SK-N-SH treated with all-trans-retinoic acid at 6 μM for 48 hours (cell line): Measurements from ENCODE around the gene P2RX3.
"Not testable (repeated sequence)": the region's sequence is repeated elsewhere in the genome, so short reads cannot be mapped to it uniquely, and the experiment has no call there.

Experiments
- ATAC-seq: fragments of 200-7000 bp; cut with Tn5 transposase; 3 replicates; pipeline ENCODE4 v1.9.1; 2020; ENCODE audit warnings: mild to moderate bottlenecking, moderate library complexity
- ARNTL ChIP-seq: fragments of 450-650 bp; formaldehyde crosslinking; IDR thresholded peaks from 2 replicates; pipeline ENCODE4 v1.5.0; 2020; ENCODE audit warnings: low read depth, mild to moderate bottlenecking, moderate library complexity, borderline replicate concordance
- BACH2 ChIP-seq: fragments of 250-450 bp; sonication (Bioruptor Pico); IDR thresholded peaks from 2 replicates; pipeline ENCODE4 v1.9.0; 2021; ENCODE audit warnings: mild to moderate bottlenecking, borderline replicate concordance
- CSDC2 ChIP-seq: fragments of 250-450 bp; sonication (Bioruptor Pico); IDR thresholded peaks from 2 replicates; pipeline ENCODE4 v1.5.0; 2020; ENCODE audit warnings: mild to moderate bottlenecking, moderate library complexity
- ESRRG ChIP-seq: fragments of 250-450 bp; sonication (Bioruptor Pico); IDR thresholded peaks from 2 replicates; pipeline ENCODE4 v1.6.1; 2021; ENCODE audit warnings: mild to moderate bottlenecking
- GLIS3 ChIP-seq: fragments of 250-450 bp; sonication (Bioruptor Pico); IDR thresholded peaks from 2 replicates; pipeline ENCODE4 v1.5.0; 2020; ENCODE audit warnings: mild to moderate bottlenecking, moderate library complexity
- ISL1 ChIP-seq: fragments of 250-450 bp; sonication (Bioruptor Pico); IDR thresholded peaks from 2 replicates; pipeline ENCODE4 v2.1.2; 2022; ENCODE audit warnings: mild to moderate bottlenecking, moderate library complexity
- OSR1 ChIP-seq: fragments of 250-450 bp; sonication (Bioruptor Pico); IDR thresholded peaks from 2 replicates; pipeline ENCODE4 v1.8.0; 2022; ENCODE audit warnings: moderate library complexity, mild to moderate bottlenecking, inconsistent platforms
- PPARA ChIP-seq: fragments of 250-450 bp; sonication (Bioruptor Pico); IDR thresholded peaks from 2 replicates; pipeline ENCODE4 v1.5.0; 2020; ENCODE audit warnings: mild to moderate bottlenecking, borderline replicate concordance
- RARB ChIP-seq: fragments of 250-450 bp; sonication (Bioruptor Pico); IDR thresholded peaks from 2 replicates; pipeline ENCODE4 v1.8.0; 2021; ENCODE audit warnings: mild to moderate bottlenecking, moderate library complexity
- TCF4 ChIP-seq: fragments of 250-450 bp; sonication (Bioruptor Pico); IDR thresholded peaks from 2 replicates; pipeline ENCODE4 v1.8.0; 2021; ENCODE audit warnings: mild to moderate bottlenecking, moderate library complexity, borderline replicate concordance
- TOX ChIP-seq: fragments of 250-450 bp; sonication (Bioruptor Pico); IDR thresholded peaks from 2 replicates; pipeline ENCODE4 v1.8.0; 2021; ENCODE audit warnings: mild to moderate bottlenecking, moderate library complexity, borderline replicate concordance
- ZC3H10 ChIP-seq: fragments of 250-450 bp; sonication (Bioruptor Pico); IDR thresholded peaks from 2 replicates; pipeline ENCODE4 v1.5.1; 2021; ENCODE audit warnings: mild to moderate bottlenecking, moderate library complexity
- ZFP3 ChIP-seq: fragments of 250-450 bp; sonication (Bioruptor Pico); IDR thresholded peaks from 2 replicates; pipeline ENCODE4 v1.5.0; 2020; ENCODE audit warnings: mild to moderate bottlenecking, moderate library complexity
- ZFP30 ChIP-seq: fragments of 450-650 bp; formaldehyde crosslinking; IDR thresholded peaks from 2 replicates; pipeline ENCODE4 v1.5.0; 2022; ENCODE audit warnings: mild to moderate bottlenecking, moderate library complexity
- ZNF565 ChIP-seq: fragments of 450-650 bp; formaldehyde crosslinking; conservative IDR thresholded peaks from 2 replicates; pipeline ENCODE4 v1.5.0; 2020; ENCODE audit warnings: low read depth, mild to moderate bottlenecking, moderate library complexity
- ZNF70 ChIP-seq: fragments of 450-650 bp; formaldehyde crosslinking; IDR thresholded peaks from 2 replicates; pipeline ENCODE4 v1.5.0; 2020; ENCODE audit warnings: mild to moderate bottlenecking, moderate library complexity
- ZNF8 ChIP-seq: fragments of 450-650 bp; formaldehyde crosslinking; IDR thresholded peaks from 2 replicates; pipeline ENCODE4 v1.5.0; 2020; ENCODE audit warnings: mild to moderate bottlenecking, moderate library complexity
- TF ChIP-seq, protein P1 (sequence below): fragments of 250-450 bp; sonication (Bioruptor Pico); IDR thresholded peaks from 2 replicates; pipeline ENCODE4 v1.8.0; 2021; ENCODE audit warnings: low read depth, mild to moderate bottlenecking, moderate library complexity, borderline replicate concordance
- TF ChIP-seq, protein P2 (sequence below): fragments of 250-450 bp; sonication (Bioruptor Pico); IDR thresholded peaks from 2 replicates; pipeline ENCODE4 v1.8.0; 2020; ENCODE audit warnings: mild to moderate bottlenecking, moderate library complexity, borderline replicate concordance
- TF ChIP-seq, protein P3 (sequence below): fragments of 250-450 bp; sonication (Bioruptor Pico); IDR thresholded peaks from 2 replicates; pipeline ENCODE4 v1.5.1; 2020; ENCODE audit warnings: low read depth, mild to moderate bottlenecking, moderate library complexity

Gene P2RX3

DNA sequence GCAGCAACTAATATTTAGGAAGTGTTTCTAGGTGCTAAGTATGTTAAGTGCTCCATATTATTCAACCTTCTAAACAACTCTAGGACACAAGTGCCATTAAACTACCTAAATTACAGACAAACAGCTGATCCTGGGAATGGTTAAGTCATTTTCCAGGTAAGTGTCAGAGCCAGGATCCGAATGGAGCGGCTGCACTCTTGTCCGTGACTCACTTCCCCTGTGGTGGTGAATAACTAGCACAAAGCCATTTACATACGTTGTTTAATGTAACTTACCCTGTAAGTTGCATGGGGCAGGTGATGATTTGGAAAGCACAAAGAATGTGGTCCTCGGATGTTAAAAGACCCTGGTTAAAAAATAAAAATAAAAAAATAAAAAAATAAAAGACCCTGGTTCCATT is 61.1 kb downstream of the P2RX3 start:
- TF ChIP-seq TCF4 (CRISPR knock-in tag) (no peak), ZNF565 (CRISPR knock-in tag) (no peak), OSR1 (CRISPR knock-in tag) (no peak), ZC3H10 (no peak), ARNTL (no peak)
- ATAC-seq = no peak

DNA sequence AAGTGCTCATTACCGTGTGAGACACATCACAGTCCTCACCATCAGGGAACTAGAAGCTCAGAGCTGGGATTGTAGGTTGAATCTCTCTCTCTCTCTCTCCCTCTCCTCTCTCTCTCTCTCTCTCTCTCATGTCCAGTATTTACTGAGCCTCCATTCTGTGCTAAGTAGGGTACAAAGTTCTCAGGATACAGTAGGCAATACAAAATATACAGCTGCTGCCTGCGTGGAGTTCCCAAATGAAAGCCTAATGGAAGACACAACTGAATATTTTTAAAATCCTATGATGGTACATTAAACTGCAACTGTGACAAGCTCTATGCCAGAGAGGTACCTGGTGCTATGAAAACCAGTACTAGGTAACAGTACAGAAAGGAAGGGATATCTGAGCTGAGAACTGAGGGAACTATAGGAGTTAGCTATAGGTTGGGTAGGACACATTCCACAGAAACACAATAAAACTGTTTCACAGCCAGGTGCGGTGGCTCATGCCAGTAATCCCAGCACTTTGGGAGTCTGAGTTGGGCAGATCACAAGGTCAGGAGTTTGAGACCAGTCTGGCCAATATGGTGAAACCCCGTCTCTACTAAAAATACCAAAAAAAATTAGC is 61.9 kb downstream of the P2RX3 start:
- TF ChIP-seq, protein P1, sequence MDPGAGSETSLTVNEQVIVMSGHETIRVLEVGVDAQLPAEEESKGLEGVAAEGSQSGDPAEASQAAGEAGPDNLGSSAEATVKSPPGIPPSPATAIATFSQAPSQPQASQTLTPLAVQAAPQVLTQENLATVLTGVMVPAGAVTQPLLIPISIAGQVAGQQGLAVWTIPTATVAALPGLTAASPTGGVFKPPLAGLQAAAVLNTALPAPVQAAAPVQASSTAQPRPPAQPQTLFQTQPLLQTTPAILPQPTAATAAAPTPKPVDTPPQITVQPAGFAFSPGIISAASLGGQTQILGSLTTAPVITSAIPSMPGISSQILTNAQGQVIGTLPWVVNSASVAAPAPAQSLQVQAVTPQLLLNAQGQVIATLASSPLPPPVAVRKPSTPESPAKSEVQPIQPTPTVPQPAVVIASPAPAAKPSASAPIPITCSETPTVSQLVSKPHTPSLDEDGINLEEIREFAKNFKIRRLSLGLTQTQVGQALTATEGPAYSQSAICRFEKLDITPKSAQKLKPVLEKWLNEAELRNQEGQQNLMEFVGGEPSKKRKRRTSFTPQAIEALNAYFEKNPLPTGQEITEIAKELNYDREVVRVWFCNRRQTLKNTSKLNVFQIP (CRISPR knock-in tag) = no peak
- TF ChIP-seq GLIS3 (no peak), OSR1 (CRISPR knock-in tag) (no peak), ZNF565 (CRISPR knock-in tag) (no peak), ZNF8 (CRISPR knock-in tag) (no peak), ARNTL (no peak), ZNF70 (no peak), ZC3H10 (no peak), RARB (no peak), TOX (CRISPR knock-in tag) (no peak)
- TF ChIP-seq, protein P2, sequence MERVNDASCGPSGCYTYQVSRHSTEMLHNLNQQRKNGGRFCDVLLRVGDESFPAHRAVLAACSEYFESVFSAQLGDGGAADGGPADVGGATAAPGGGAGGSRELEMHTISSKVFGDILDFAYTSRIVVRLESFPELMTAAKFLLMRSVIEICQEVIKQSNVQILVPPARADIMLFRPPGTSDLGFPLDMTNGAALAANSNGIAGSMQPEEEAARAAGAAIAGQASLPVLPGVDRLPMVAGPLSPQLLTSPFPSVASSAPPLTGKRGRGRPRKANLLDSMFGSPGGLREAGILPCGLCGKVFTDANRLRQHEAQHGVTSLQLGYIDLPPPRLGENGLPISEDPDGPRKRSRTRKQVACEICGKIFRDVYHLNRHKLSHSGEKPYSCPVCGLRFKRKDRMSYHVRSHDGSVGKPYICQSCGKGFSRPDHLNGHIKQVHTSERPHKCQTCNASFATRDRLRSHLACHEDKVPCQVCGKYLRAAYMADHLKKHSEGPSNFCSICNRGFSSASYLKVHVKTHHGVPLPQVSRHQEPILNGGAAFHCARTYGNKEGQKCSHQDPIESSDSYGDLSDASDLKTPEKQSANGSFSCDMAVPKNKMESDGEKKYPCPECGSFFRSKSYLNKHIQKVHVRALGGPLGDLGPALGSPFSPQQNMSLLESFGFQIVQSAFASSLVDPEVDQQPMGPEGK (CRISPR knock-in tag) = no peak
- TF ChIP-seq, protein P3, sequence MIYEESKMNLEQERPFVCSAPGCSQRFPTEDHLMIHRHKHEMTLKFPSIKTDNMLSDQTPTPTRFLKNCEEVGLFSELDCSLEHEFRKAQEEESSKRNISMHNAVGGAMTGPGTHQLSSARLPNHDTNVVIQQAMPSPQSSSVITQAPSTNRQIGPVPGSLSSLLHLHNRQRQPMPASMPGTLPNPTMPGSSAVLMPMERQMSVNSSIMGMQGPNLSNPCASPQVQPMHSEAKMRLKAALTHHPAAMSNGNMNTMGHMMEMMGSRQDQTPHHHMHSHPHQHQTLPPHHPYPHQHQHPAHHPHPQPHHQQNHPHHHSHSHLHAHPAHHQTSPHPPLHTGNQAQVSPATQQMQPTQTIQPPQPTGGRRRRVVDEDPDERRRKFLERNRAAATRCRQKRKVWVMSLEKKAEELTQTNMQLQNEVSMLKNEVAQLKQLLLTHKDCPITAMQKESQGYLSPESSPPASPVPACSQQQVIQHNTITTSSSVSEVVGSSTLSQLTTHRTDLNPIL (CRISPR knock-in tag) = no peak
- no peak for ATAC-seq

DNA sequence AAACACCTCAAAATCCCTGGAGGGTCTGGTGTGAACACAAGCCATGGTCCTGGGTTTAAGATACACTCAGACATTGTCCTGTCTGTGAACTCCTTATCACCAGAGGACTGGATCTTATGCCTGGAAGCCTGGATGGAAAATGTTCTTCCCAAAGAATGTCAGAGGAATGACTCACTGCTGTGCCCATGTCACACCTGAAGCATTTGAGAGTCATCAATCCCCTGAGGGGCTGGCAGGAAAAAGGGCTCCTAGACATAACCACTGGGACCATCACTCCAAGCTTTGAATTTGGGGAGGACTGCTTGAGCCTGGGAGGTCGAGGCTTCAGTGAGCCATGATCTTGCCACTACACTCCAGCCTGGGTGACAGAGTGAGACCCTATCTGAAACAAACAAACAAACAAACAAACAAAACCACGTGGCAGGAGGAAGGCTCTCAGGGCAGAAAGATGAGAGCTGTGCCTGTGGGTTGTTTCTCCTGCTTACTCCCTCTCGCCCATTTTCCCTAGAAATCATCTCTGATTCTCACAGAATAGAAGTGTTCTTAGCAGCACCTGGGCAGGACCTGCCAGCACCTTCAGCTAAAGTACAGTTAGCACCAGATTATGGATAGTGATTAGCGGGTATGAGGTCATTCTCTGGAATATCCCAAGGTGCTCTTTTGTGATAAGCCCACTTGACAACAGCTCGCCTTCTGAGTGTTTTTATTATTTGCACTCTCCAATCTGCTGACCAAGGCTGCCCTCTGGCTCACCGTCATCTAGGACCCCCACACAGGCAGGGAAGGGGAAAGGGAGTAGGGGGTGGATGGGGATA is 64.2 kb downstream of the P2RX3 start:
- TF ChIP-seq BACH2 (CRISPR knock-in tag) = no peak
- TF ChIP-seq ESRRG (CRISPR knock-in tag) = no peak
- no peak for TF ChIP-seq OSR1 (CRISPR knock-in tag)
- no peak for TF ChIP-seq ZFP30 (CRISPR knock-in tag)
- TF ChIP-seq ZNF565 (CRISPR knock-in tag) = no peak
- TF ChIP-seq ARNTL = no peak
- no peak for TF ChIP-seq ZC3H10
- no peak for TF ChIP-seq ZNF8 (CRISPR knock-in tag)
- no peak for TF ChIP-seq ISL1 (CRISPR knock-in tag)
- no peak for TF ChIP-seq GLIS3
- TF ChIP-seq, protein P3 (CRISPR knock-in tag) = no peak
- no peak for TF ChIP-seq ZFP3 (CRISPR knock-in tag)
- TF ChIP-seq TOX (CRISPR knock-in tag) = no peak
- TF ChIP-seq PPARA (CRISPR knock-in tag) = no peak
- TF ChIP-seq CSDC2 (CRISPR knock-in tag) = no peak
- TF ChIP-seq, protein P2 (CRISPR knock-in tag) = no peak
- no peak for TF ChIP-seq RARB
- ATAC-seq = no peak

DNA sequence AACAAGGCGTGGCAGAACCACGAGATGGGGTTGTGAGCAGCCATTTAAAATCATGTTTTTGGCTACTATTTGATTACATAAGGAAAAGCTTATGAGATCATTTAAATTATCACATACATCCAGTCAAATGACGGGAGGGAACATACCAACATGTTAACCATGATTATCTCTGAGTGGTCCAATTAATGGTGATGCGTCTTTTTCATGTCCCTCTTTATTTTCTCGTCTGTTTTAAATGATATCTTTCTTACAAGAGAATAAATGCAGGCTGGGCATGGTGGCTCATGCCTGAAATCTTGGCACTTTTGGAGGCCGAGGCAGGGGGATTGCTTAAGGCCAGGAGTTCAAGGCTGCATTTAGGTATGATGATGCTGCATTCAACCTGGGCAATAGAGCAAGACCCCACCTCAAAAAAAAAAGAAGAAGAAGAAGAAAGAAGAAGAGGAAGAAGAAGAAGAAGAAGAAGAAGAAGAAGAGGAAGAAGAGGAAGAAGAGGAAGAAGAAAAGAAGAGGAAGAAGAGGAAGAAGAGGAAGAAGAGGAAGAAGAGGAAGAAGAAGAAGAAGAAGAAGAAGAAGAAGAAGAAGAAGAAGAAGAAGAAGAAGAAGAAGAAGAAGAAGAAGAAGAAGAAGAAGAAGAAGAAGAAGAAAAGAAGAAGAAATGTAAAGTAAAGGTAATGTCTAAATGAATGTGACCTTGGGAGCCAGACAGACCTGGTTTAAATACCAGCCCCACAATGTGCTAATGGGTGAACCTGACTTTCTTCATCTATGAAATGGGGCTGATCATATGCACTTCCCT is 65.0 kb downstream of the P2RX3 start:
- not testable (repeated sequence) for ATAC-seq
